Epithelial cell of prostate (primary cell): Measurements from ENCODE around the gene RAMP1.
"Not testable (repeated sequence)": the region's sequence is repeated elsewhere in the genome, so short reads cannot be mapped to it uniquely, and the experiment has no call there.

Experiments
- DNase-seq: peaks from one replicate; pipeline ENCODE4 v3.0.0-alpha.2; 2011; ENCODE audit warnings: low read depth, low spot score
- H3K27ac ChIP-seq: fragments of 450-650 bp; 2 replicates; pipeline ENCODE4 v1.5.1; 2017; ENCODE audit warnings: mild to moderate bottlenecking

The RAMP1 gene

GRCh38 chr2:237940828-237941227 lies 81.4 kb downstream of the RAMP1 start:
- no peak for DNase-seq
- H3K27ac ChIP-seq = no peak overlapping the region

- no peak for DNase-seq
- H3K27ac ChIP-seq = no peak overlapping the region
These were observed 81.8 kb downstream of the RAMP1 start for GRCh38 chr2:237941239-237941638.

- DNase-seq = no peak
- H3K27ac ChIP-seq = no peak overlapping the region
These were observed 83.1 kb downstream of the RAMP1 start for GRCh38 chr2:237942513-237942899.

- no peak overlapping the region for H3K27ac ChIP-seq
- DNase-seq = no peak
These were observed 84.1 kb downstream of the RAMP1 start for GRCh38 chr2:237943395-237944094.

GRCh38 chr2:237944302-237944701 lies 84.9 kb downstream of the RAMP1 start:
- no peak for DNase-seq
- no peak overlapping the region for H3K27ac ChIP-seq

- H3K27ac ChIP-seq = no peak overlapping the region
- DNase-seq = no peak
These were observed 87.0 kb downstream of the RAMP1 start for GRCh38 chr2:237946423-237946822.

- not testable (repeated sequence) for H3K27ac ChIP-seq, DNase-seq
These were observed 91.9 kb downstream of the RAMP1 start for GRCh38 chr2:237951354-237951753.

GRCh38 chr2:237951878-237952277 lies 92.5 kb downstream of the RAMP1 start:
- no peak for DNase-seq
- H3K27ac ChIP-seq = no peak overlapping the region

GRCh38 chr2:237952851-237953250 lies 93.4 kb downstream of the RAMP1 start:
- no peak for DNase-seq

GRCh38 chr2:237955640-237956401 lies 96.4 kb downstream of the RAMP1 start:
- no peak for DNase-seq
- no peak overlapping the region for H3K27ac ChIP-seq

More at GRCh38 chr2:237952851-237953250, 93.4 kb downstream of the RAMP1 start:
- H3K27ac ChIP-seq = no peak overlapping the region

GRCh38 chr2:237956402-237956736 lies 96.9 kb downstream of the RAMP1 start:
- no peak for DNase-seq
- H3K27ac ChIP-seq = no peak overlapping the region

GRCh38 chr2:237961637-237962036 lies 102.2 kb downstream of the RAMP1 start:
- no peak overlapping the region for H3K27ac ChIP-seq
- no peak for DNase-seq
